ENCODE measurements around the gene UBTD1. TPM values are rescaled to one million over a fixed set of nuclear protein-coding genes. Genes with fewer than 3 reads are reported as not detected.

The UBTD1 gene
- total RNA-seq, 2 donors from 2014 or later = 19.1 to 19.3 TPM

- H3K27ac Mint-ChIP-seq = no peak overlapping the region
Observed at GRCh38 chr10:97452352-97452751, 46.4 kb upstream of the UBTD1 start.

GRCh38 chr10:97454330-97455036 lies 44.2 kb upstream of the UBTD1 start:
- no peak overlapping the region for H3K27ac Mint-ChIP-seq

More at GRCh38 chr10:97452352-97452751, 46.4 kb upstream of the UBTD1 start:
- no peaks in the 10 kb centered on the region for H3K9me3 ChIP-seq (ENCODE audit: control insufficient read depth, low read length)
- Mint-ChIP-seq H3K36me3 (ENCODE audit: low read depth) (peaks cover 46% of the 10 kb centered on the region), H3K27me3 (ENCODE audit: insufficient read depth) (no peaks in the 10 kb centered on the region), H3K9me3 (no peaks in the 10 kb centered on the region), H3K4me3 (no peak overlapping the region), H3K4me1 (peaks cover 5% of the 10 kb centered on the region)
- no peak overlapping the region for H3K27ac ChIP-seq (ENCODE audit: low read depth, low read length)
- WGBS, 2 experiments (ENCODE audit: insufficient coverage in 1 of 2, insufficient read length in 1 of 2) = 92% methylated on average over 2 to 6 of the region's 6 CpGs
- no peak overlapping the region for H3K4me3 ChIP-seq (ENCODE audit: low read length)
- no peaks in the 10 kb centered on the region for H3K27me3 ChIP-seq (ENCODE audit: control insufficient read depth, insufficient read depth, low read length, poor library complexity, severe bottlenecking)
- TF ChIP-seq CTCF (conservative IDR thresholded peaks at IDR 0.05) = no peak
- no peak overlapping the region for H3K9ac ChIP-seq (ENCODE audit: extremely low read depth, low read length, poor library complexity, severe bottlenecking)
- H3K36me3 ChIP-seq (ENCODE audit: control insufficient read depth, insufficient read depth, low read length) = peaks cover 64% of the 10 kb centered on the region
- no peaks in the 10 kb centered on the region for H3K4me1 ChIP-seq (ENCODE audit: control insufficient read depth, insufficient read depth, low read length)
- DNase-seq = no peak

GRCh38 chr10:97456034-97456685 lies 42.6 kb upstream of the UBTD1 start:
- no peaks in the 10 kb centered on the region for H3K27me3 Mint-ChIP-seq (ENCODE audit: insufficient read depth)
- H3K36me3 Mint-ChIP-seq (ENCODE audit: low read depth) = peaks cover 80% of the 10 kb centered on the region
- H3K36me3 ChIP-seq (ENCODE audit: control insufficient read depth, insufficient read depth, low read length) = peaks cover 88% of the 10 kb centered on the region

More at GRCh38 chr10:97454330-97455036, 44.2 kb upstream of the UBTD1 start:
- Histone ChIP-seq H3K4me3 (ENCODE audit: low read length) (no peak overlapping the region), H3K9me3 (ENCODE audit: control insufficient read depth, low read length) (no peaks in the 10 kb centered on the region), H3K27me3 (ENCODE audit: control insufficient read depth, insufficient read depth, low read length, poor library complexity, severe bottlenecking) (no peaks in the 10 kb centered on the region), H3K4me1 (ENCODE audit: control insufficient read depth, insufficient read depth, low read length) (no peaks in the 10 kb centered on the region), H3K27ac (ENCODE audit: low read depth, low read length) (no peak overlapping the region), H3K36me3 (ENCODE audit: control insufficient read depth, insufficient read depth, low read length) (peaks cover 82% of the 10 kb centered on the region), H3K9ac (ENCODE audit: extremely low read depth, low read length, poor library complexity, severe bottlenecking) (no peak overlapping the region)
- peaks cover 64% of the 10 kb centered on the region for H3K36me3 Mint-ChIP-seq (ENCODE audit: low read depth)
- TF ChIP-seq CTCF (conservative IDR thresholded peaks at IDR 0.05) = no peak
- H3K4me1 Mint-ChIP-seq = no peaks in the 10 kb centered on the region
- WGBS, 2 experiments (ENCODE audit: insufficient coverage in 1 of 2, insufficient read length in 1 of 2) = 90 to 100% methylated on average over 2 to 3 of the region's 3 CpGs
- DNase-seq = no peak
- no peak overlapping the region for H3K4me3 Mint-ChIP-seq
- H3K27me3 Mint-ChIP-seq (ENCODE audit: insufficient read depth) = no peaks in the 10 kb centered on the region
- H3K9me3 Mint-ChIP-seq = no peaks in the 10 kb centered on the region

More at GRCh38 chr10:97456034-97456685, 42.6 kb upstream of the UBTD1 start:
- no peak for DNase-seq
- H3K4me3 ChIP-seq (ENCODE audit: low read length) = no peak overlapping the region
- H3K27ac ChIP-seq (ENCODE audit: low read depth, low read length) = no peak overlapping the region
- no peak overlapping the region for H3K9ac ChIP-seq (ENCODE audit: extremely low read depth, low read length, poor library complexity, severe bottlenecking)
- Mint-ChIP-seq H3K4me3 (no peak overlapping the region), H3K4me1 (no peaks in the 10 kb centered on the region), H3K9me3 (no peaks in the 10 kb centered on the region), H3K27ac (no peak overlapping the region)
- 73 to 75% methylated on average over 4 to 5 of the region's 5 CpGs for WGBS, 2 experiments (ENCODE audit: insufficient coverage in 1 of 2, insufficient read length in 1 of 2)
- TF ChIP-seq CTCF (conservative IDR thresholded peaks at IDR 0.05) = no peak
- H3K9me3 ChIP-seq (ENCODE audit: control insufficient read depth, low read length) = no peaks in the 10 kb centered on the region
- H3K4me1 ChIP-seq (ENCODE audit: control insufficient read depth, insufficient read depth, low read length) = no peaks in the 10 kb centered on the region
- no peaks in the 10 kb centered on the region for H3K27me3 ChIP-seq (ENCODE audit: control insufficient read depth, insufficient read depth, low read length, poor library complexity, severe bottlenecking)
